ENCODE results near the gene OOEP.
"Not testable (repeated sequence)": the region's sequence is repeated elsewhere in the genome, so short reads cannot be mapped to it uniquely, and the experiment has no call there.

Gene OOEP

DNA sequence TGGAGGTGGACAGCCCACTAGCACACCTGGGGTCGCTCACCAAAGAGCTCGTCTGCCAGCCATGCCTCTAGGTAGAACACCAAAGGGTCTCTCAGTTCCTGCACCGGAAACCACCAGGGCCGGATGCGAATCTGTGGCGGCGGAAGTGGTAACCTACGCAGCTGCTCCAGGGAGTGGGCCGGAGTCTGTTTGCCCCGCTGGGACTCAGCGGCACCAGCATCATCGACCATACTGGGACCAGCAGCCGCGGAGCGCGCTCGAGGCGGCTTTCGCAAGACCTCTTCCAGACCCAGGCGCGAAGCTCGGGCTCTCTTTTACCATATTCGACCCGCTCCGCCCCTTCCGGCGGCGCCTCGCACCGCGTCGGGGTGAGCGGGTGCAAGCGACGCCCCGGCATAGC, at the start of gene OOEP:
Gene OOEP, minus strand, starts transcription at position 335 of the 400 bp plus-strand sequence. Its CDS starts 105 bp downstream, at position 230.
- DNase-seq (ENCODE audit: low spot score) = no peak

DNA sequence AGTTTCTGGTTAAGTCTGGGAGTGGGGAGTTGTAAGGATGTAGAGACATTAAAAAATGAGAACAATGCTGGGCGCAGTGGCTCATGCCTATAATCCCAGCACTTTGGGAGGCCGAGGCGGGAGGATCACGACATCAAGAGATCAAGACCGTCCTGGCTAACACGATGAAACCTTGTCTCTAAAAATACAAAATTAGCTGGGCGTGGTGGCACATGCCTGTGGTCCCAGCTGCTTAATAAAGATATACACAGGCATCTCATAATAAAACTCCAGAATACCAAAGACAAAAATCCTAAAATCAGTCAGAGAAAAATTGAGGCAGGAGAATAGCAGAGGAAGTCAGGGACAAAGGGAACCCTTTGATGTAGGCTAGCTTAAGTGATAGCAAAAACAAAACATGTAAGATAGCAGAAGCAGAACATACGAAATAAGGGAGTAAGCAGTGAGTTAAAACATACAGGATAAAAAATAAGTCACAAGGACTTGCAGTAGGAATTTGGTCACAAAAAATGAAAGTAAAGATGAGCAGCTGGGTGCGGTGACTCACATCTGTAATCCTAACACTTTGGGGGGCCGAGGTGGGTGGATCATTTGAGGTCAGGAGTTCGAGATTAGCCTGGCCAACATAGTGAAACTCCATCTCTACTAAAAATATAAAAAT, 48.5 kb upstream of the OOEP start:
- DNase-seq (ENCODE audit: low spot score) = no peak

DNA sequence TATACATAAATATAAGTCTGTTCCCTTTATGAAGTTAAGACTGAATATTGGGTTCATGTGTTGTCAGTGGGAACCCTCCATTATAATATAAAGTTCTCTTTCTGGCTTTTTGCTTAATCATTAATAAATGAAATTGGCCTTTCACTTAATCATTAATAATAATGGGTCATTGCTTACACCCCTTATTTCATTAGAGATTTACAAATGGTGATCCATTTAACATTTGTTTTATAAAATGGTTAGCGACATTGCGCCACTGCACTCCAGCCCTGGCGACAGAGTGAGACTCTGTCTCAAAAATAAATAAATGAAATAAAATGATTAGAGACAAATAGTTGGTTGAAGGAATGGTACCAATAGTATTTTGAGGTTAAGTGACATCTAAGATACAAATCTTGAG, 43.4 kb upstream of the OOEP start:
- no peak for DNase-seq (ENCODE audit: low spot score)

GRCh38 chr6:73409395-73409794, 39.7 kb upstream of the OOEP start:
- no peak for DNase-seq (ENCODE audit: low spot score)

GRCh38 chr6:73400656-73401055, 31.0 kb upstream of the OOEP start:
- DNase-seq (ENCODE audit: low spot score) = no peak

GRCh38 chr6:73395875-73396274, 26.2 kb upstream of the OOEP start:
- no peak for DNase-seq (ENCODE audit: low spot score)

DNA sequence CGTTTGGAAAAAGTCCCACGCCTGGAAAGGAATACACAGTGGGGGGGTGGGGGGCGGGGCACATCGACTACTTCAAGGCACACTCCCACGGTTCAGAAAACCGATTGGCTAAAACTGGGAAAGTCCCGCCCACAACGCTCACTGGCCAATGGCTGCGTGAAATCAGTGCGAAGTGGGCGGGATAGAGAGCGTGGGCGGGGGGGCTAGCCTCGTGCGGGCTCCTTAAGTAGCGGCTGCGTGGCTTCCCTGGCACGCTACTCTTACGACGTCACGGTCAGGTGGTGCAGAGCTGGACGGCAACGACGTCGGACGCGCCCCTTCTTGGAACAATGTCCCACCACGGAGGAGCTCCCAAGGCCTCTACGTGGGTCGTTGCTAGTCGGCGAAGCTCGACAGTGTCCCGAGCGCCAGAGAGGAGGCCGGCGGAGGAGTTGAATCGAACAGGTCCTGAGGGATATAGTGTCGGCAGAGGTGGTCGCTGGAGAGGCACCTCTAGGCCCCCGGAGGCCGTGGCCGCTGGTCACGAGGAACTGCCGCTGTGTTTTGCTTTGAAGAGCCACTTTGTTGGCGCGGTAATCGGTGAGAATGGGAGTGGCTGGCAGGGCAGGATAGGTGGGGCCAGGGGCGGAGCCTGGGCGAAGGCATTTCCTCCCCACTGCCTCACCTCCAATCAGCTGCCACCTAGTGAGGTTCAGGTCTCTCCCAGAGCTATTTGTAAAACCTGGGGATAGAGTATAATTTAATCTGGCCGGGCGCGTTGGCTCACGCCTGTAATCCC, 25.1 kb upstream of the OOEP start, which contains the start of gene DDX43:
Gene DDX43, plus strand, starts transcription at position 252 of the 778 bp plus-strand sequence. Its CDS starts 78 bp downstream, at position 330.
- DNase-seq (ENCODE audit: low spot score) = peak; percentile 9

GRCh38 chr6:73393278-73393677, 23.6 kb upstream of the OOEP start:
- DNase-seq (ENCODE audit: low spot score) = no peak

DNA sequence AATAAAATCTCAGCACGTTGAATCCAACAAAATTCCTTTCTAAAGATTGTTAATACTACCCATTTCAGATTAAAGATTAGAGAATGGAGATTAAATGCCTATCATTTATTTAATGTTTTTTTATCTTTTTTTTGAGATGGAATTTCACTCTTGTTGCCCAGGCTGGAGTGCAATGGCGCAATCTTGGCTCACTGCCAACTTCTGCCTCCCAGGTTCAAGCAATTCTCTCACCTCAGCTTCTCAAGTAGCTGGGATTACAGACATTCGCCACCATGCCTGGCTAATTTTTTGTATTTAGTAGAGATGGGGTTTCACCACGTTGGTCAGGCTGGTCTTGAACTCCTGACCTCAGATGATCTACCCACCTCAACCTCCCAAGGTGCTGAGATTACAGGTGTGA, 22.5 kb upstream of the OOEP start:
- not testable (repeated sequence) for DNase-seq (ENCODE audit: low spot score)

DNA sequence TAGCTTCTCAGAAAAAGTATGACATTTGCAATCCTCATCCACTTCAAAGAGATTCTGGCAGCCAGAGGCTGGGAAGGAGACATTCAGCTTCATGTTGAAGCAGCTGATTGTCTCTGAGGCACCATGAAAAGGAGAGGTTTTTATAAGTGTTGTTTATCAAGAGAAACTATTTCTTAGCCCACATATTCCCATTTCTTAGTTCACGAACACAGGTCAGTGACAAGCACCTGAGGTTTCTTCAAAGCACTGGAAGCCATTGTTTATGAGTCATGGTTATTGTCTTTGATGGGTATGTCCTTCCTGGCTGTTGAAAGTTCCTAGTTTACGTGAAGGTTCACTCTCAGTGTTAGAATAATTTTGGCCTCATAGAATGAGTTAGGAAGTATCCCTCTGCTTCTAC, 22.0 kb upstream of the OOEP start:
- no peak for DNase-seq (ENCODE audit: low spot score)

DNA sequence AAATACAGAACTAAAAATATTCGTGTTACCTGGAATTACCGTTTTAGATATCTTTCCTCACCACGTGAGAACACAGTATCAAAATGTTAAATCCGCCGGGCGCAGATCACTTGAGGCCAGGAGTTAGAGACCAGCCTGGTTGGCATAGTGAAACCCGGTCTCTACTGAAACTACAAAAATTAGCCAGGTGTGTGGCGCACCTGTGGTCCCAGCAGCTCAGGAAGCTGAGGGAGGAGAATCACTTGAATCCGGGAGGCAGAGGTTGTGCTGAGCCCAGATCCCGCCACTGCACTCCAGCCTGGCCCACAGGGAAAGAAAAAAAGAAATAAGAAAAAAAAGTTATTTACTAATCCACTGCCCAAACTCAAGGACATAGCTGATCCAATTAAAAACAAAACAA, 20.2 kb upstream of the OOEP start:
- DNase-seq (ENCODE audit: low spot score) = no peak

DNA sequence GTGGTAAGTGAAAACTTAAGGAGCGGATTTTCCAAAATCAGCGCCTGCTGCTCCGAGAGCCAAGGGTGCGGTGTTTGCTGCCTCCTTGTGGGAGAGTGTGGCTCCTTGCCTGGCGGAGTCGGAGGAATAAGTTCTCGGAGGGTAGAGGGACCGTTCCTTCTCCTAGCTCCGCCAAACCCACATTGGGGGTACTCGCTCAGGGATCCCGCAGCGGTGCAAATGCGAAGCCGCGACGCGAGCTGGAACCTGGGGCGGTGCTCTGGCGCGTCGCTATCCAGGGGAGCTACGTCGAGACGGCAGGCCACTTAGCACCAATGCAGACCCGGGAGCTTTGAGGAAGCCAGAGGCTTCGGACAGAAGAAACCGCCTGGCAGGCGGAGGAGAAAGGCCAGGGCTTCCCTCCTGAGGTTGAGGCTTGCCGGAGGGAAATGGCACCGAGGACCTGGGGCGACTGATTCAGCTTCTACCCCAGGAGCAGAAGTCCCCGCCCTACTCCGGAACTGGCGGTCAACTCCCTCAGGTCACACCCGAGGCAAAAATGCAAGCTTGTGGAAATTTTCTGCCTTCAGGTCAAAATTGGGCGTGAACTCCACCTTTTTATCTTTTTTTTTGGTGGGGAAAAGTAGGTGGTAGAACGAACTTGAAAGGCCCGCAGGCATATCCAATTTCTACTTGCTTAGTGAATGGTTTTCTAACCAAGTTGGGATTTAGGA, 19.3 kb upstream of the OOEP start:
- peak; percentile 86 for DNase-seq (ENCODE audit: low spot score)

DNA sequence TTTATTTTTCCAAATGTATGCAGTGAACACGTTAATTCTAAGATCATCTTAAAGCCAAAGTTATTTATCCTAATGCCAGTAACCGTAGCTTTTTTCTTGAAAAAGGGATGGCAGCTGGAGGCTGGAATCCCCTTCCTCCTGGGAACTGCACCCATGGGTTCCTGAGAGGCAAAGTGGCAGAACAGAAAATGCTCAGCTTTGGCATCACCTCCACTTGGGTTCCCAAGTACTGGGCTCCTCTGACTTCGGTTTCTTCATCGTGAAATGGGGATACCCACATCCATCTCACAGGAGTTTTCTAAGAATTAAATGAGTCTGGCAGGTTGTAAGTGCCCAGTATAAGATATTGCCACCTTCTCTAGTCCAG, 18.7 kb upstream of the OOEP start:
- no peak for DNase-seq (ENCODE audit: low spot score)

DNA sequence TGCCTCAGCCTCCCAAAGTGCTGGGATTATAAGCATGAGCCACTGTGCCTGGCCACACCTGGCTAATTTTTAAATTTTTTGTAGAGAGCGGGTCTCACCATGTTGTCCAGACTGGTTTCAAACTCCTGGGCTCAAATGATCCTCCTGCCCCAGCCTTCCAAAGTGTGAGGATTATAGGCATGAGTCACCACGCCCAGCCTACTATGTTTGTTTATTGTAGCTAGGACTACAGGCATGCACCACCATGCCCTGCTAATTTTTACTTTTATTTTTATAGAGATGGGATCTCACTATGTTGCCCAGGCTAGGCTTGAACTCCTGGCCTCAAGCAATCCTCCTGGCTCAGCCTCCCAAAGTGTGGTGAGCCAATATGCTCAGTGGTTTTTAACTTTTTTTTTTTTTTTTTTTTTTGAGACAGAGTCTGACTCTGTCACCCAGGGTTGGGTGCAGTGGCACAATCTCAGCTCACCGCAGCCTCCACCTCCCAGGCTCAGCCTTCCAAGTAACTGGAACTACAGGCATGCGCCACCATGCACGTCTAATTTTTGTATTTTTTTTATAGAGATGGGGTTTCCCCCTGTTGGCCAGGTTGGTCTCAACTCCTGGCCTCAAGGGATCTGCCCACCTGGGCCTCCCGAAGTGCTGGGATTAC, 12.9 kb upstream of the OOEP start:
- DNase-seq (ENCODE audit: low spot score) = no peak

DNA sequence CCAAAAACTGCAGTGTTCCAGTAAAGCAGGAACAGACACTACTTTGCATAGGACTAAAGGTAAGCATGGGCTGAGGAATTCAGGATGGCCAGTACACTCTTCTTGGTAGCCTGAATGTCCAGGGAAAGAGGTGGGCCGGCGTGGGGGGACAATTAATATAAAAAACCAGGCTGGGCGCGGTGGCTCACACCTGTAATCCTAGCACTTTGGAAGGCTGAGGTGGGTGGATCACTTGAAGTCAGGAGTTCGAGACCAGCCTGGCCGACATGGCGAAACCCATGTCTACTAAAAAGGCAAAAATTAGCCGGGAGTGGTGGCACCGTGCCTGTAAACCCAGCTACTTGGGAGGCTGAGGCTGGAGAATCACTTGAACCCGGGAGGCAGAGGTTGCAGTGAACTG, 11.8 kb upstream of the OOEP start:
- not testable (repeated sequence) for DNase-seq (ENCODE audit: low spot score)

DNA sequence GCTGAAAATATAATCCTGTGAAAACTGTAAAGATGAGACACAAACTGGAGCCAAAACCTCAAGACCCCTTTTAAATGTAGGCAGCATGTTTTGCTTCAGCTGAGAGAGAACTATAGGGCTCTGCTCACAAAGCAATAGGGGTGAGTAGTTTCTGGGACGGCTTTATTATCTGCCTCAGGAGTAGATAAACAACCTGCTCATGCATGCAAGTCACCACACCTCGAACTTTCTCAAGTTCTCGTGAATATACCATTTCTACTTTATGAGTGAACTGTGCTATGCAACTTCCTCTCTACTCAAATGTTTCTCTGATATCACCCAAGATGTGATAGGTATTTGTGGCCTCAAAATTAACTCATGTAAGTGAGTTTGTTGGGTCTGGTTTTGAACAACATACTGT, 7.5 kb upstream of the OOEP start:
- DNase-seq (ENCODE audit: low spot score) = no peak

GRCh38 chr6:73375216-73375615, 5.5 kb upstream of the OOEP start:
- DNase-seq (ENCODE audit: low spot score) = no peak

DNA sequence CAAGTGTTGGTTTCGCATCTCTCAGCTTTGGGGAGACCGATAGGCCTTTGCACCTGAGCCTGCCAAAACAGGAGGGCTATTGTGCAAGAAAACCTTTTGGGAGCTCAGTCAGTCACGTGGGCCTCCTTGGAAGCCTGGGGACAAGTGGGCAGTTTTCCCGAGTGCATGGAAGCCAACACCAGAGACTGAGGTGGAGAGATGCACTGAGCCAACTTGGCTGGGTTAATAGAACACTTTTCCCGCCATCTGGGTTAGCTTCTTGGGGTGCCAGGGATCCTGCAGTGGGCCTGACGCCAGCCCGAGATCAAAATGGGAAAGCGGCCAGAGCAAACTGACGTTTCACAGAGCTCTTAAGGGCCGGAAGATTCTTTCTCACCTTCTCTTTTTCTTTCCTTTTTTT, 2.8 kb upstream of the OOEP start:
- DNase-seq (ENCODE audit: low spot score) = no peak

DNA sequence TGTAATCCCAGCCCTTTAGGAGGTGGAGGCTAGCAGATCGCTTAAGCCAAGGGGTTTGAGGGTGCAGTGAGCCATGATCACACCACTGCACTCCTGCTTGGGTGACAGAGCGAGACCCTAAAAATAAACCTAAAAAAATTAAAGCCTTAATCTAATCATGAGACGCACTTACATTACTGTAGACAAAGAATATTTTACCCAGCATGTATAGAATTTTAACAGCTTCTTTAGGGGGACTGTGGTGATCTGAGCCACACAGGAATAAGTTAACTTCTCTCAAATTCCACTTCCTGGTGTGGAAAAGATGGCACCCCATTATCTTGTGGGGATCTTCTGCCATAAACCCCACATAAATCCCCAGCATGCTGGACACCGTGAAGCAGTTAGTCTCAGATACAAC, 2.3 kb upstream of the OOEP start:
- DNase-seq (ENCODE audit: low spot score) = no peak

DNA sequence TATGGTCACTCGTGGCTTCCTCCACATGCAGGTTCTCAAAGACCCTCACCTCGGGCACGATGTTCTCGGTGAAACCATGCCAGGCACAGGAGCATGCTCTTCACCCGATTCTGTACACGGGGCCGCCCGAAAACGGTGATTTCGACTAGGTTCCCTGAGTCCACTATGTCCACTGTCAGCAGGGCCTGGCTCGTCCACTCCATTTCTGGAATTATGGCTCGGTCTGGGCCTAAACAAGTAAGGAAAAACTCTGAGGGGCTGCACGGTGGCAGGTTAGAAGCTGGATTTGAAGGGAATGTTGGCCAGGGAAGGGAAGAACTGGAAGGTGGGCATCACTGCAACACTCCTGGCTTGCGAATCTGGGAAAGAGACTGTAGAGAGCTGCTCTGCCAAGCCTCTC, 540 bp downstream of the OOEP start:
- DNase-seq (ENCODE audit: low spot score) = no peak

GRCh38 chr6:73368675-73369074, 1.0 kb downstream of the OOEP start:
- no peak for DNase-seq (ENCODE audit: low spot score)

- no peak for DNase-seq (ENCODE audit: low spot score)
These were observed 1.8 kb downstream of the OOEP start for GRCh38 chr6:73367761-73368355.

Measured in AG20443 (cell line).